Neural cell (in vitro differentiated cells): ENCODE data around the gene ENDOU.

Experiments
- CTCF ChIP-seq: fragments of 450-650 bp; IDR thresholded peaks from 2 replicates; pipeline ENCODE4 v1.5.1; 2014; ENCODE audit warnings: antibody characterized with exemption, mild to moderate bottlenecking, moderate library complexity; ENCODE audit not compliant: poor library complexity, severe bottlenecking
- EZH2 ChIP-seq: fragments of 200-600, 300-800 bp; shearing (Covaris generic), sonication (generic); IDR thresholded peaks from 2 replicates; pipeline ENCODE4 v1.6.1; 2014; ENCODE audit warnings: antibody characterized with exemption, low read length, borderline replicate concordance, mild to moderate bottlenecking; ENCODE audit not compliant: insufficient read depth, poor library complexity, severe bottlenecking
- MXI1 ChIP-seq: fragments of 450-650 bp; conservative IDR thresholded peaks from 2 replicates; pipeline ENCODE4 v1.6.1; 2014; ENCODE audit warnings: antibody characterized with exemption, mild to moderate bottlenecking; ENCODE audit not compliant: poor library complexity, severe bottlenecking
- POLR2AphosphoS5 ChIP-seq: IDR thresholded peaks from 2 replicates; pipeline ENCODE4 v1.6.1; 2012
- RAD21 ChIP-seq: fragments of 450-650 bp; conservative IDR thresholded peaks from 2 replicates; pipeline ENCODE4 v1.6.1; 2014; ENCODE audit warnings: antibody characterized with exemption, mild to moderate bottlenecking, moderate library complexity
- REST ChIP-seq: IDR thresholded peaks from 2 replicates; pipeline ENCODE4 v1.6.1; 2012; ENCODE audit warnings: borderline replicate concordance
- TAF1 ChIP-seq: IDR thresholded peaks from 2 replicates; pipeline ENCODE4 v1.6.1; 2012; ENCODE audit warnings: low read depth

GRCh38 chr12:47745485-47746041, 20.3 kb upstream of the ENDOU start:
- TF ChIP-seq CTCF (no peak), POLR2AphosphoS5 (no peak), TAF1 (no peak), REST (no peak), EZH2 (no peak), MXI1 (no peak), RAD21 (no peak)
